Myocyte (in vitro differentiated cells): ENCODE results near the gene ALKBH8. TPM values are rescaled to one million over a fixed set of nuclear protein-coding genes. Genes with fewer than 3 reads are reported as not detected.

Experiments used
- total RNA-seq: library from RNA; depleted of rRNA; stranded (reverse); fragments of >200 nt; gene quantifications from 2 replicates; pipeline ENCODE4 v1.2.3, GENCODE V29; 2014

The ALKBH8 gene
- total RNA-seq, 1 donor from 2014 or later, result 4.9 TPM

Other genes with a start within 250 kb of the ALKBH8 start
- 11.3 and 11.6 TPM in 2 replicates for gene CWF19L2, start 107.9 kb downstream of the ALKBH8 start, total RNA-seq
- gene ELMOD1, start 25.4 kb upstream of the ALKBH8 start, total RNA-seq, result 3.5 and 9.3 TPM in 2 replicates
- gene SLN, start 146.3 kb upstream of the ALKBH8 start, total RNA-seq, result 9.2 and 84.1 TPM in 2 replicates